Liver (tissue), 9 donors: ENCODE data around the gene MYO9A. TPM values are rescaled to one million over a fixed set of nuclear protein-coding genes. Genes with fewer than 3 reads are reported as not detected.

Source experiments
- DNase-seq: peaks from one replicate; pipeline ENCODE4 v3.0.0-alpha.2; 2017; ENCODE audit warnings: low spot score
- H3K27ac ChIP-seq, 2 donors: one replicate each; pipeline ENCODE4 v1.7.0; 2013; ENCODE audit warnings: inconsistent platforms in 2 of 2, low read length in 2 of 2, control low read depth in 1 of 2, low read depth in 1 of 2, mild to moderate bottlenecking in 1 of 2
- H3K27me3 ChIP-seq, 4 donors: one replicate each; pipeline versions ENCODE4 v1.6.1 to v1.7.0; 2013; ENCODE audit warnings: low read length in 3 of 4, inconsistent platforms in 1 of 4, mild to moderate bottlenecking in 1 of 4, moderate library complexity in 1 of 4; ENCODE audit not compliant: control insufficient read depth in 4 of 4, insufficient read depth in 4 of 4
- H3K36me3 ChIP-seq, 4 donors: one replicate each; pipeline versions ENCODE4 v1.6.1 to v1.7.0; 2013; ENCODE audit warnings: low read length in 3 of 4, mild to moderate bottlenecking in 3 of 4, low read depth in 1 of 4, moderate library complexity in 1 of 4; ENCODE audit not compliant: control insufficient read depth in 4 of 4, insufficient read depth in 3 of 4
- H3K4me1 ChIP-seq, 4 donors: one replicate each; pipeline versions ENCODE4 v1.6.1 to v1.7.0; 2013; ENCODE audit warnings: low read length in 3 of 4, mild to moderate bottlenecking in 3 of 4, moderate library complexity in 1 of 4; ENCODE audit not compliant: control insufficient read depth in 4 of 4, insufficient read depth in 4 of 4
- H3K4me3 ChIP-seq, 3 donors: one replicate each; pipeline versions ENCODE4 v1.6.1 to v1.7.0; 2013; ENCODE audit warnings: low read length in 3 of 3, control low read depth in 1 of 3, low read depth in 1 of 3, mild to moderate bottlenecking in 1 of 3
- H3K9ac ChIP-seq, 2 donors: one replicate each; pipeline ENCODE4 v1.7.0; 2013; ENCODE audit warnings: low read length in 2 of 2, mild to moderate bottlenecking in 2 of 2, moderate library complexity in 2 of 2, control low read depth in 1 of 2, low read depth in 1 of 2
- H3K9me3 ChIP-seq, 4 donors: one replicate each; pipeline versions ENCODE4 v1.6.1 to v1.7.0; 2013; ENCODE audit warnings: low read length in 3 of 4; ENCODE audit not compliant: control insufficient read depth in 4 of 4
- EGR1 ChIP-seq, 2 donors: IDR thresholded peaks; 2 replicates each; pipeline ENCODE4 v1.6.1; 2016 to 2018; ENCODE audit warnings: antibody characterized with exemption in 2 of 2, low read depth in 2 of 2
- FOXA1 ChIP-seq: IDR thresholded peaks from 2 replicates; pipeline ENCODE4 v1.6.1; 2016; ENCODE audit warnings: antibody characterized with exemption
- FOXA2 ChIP-seq: IDR thresholded peaks from 2 replicates; pipeline ENCODE4 v1.6.1; 2016; ENCODE audit warnings: antibody characterized with exemption
- GABPA ChIP-seq, 2 donors: IDR thresholded peaks in 1 of 2; conservative IDR thresholded peaks in 1 of 2; 2 replicates each; pipeline ENCODE4 v1.6.1; 2016; ENCODE audit warnings: antibody characterized with exemption in 2 of 2, mild to moderate bottlenecking in 1 of 2, moderate library complexity in 1 of 2
- HNF4A ChIP-seq, 2 donors: conservative IDR thresholded peaks; 2 replicates each; pipeline ENCODE4 v1.6.1; 2016; ENCODE audit warnings: antibody characterized with exemption in 2 of 2, mild to moderate bottlenecking in 2 of 2
- HNF4G ChIP-seq: IDR thresholded peaks from 2 replicates; pipeline ENCODE4 v1.6.1; 2016; ENCODE audit warnings: antibody characterized with exemption
- JUND ChIP-seq, 2 donors: IDR thresholded peaks; 2 replicates each; pipeline ENCODE4 v1.6.1; 2016; ENCODE audit warnings: antibody characterized with exemption in 2 of 2
- NR2F2 ChIP-seq: IDR thresholded peaks from 2 replicates; pipeline ENCODE4 v1.6.1; 2016; ENCODE audit warnings: antibody characterized with exemption
- RAD21 ChIP-seq, 2 donors: IDR thresholded peaks; 2 replicates each; pipeline ENCODE4 v1.6.1; 2016; ENCODE audit warnings: antibody characterized with exemption in 2 of 2, mild to moderate bottlenecking in 2 of 2
- RXRA ChIP-seq, 2 donors: IDR thresholded peaks; 2 replicates each; pipeline ENCODE4 v1.6.1; 2017 to 2018; ENCODE audit warnings: antibody characterized with exemption in 2 of 2, mild to moderate bottlenecking in 1 of 2
- TAF1 ChIP-seq: conservative IDR thresholded peaks from 2 replicates; pipeline ENCODE4 v1.6.1; 2016; ENCODE audit warnings: antibody characterized with exemption, mild to moderate bottlenecking
- YY1 ChIP-seq: IDR thresholded peaks from 2 replicates; pipeline ENCODE4 v1.6.1; 2016; ENCODE audit warnings: antibody characterized with exemption, mild to moderate bottlenecking
- WGBS: extraction: QIAGEN DNeasy Blood & Tissue Kit; methylation state at CpG from one replicate; pipeline ENCODE4 v1.1.7; 2013; 5-methylcytosine and 5-hydroxymethylcytosine counted together
- polyA plus RNA-seq, 2 donors: library from polyadenylated mRNA; stranded (reverse) in 1 of 2; unstranded in 1 of 2; fragments of 200-250 nt in 1 of 2; fragments of >200 nt in 1 of 2; fragmentation: Nextera tagmentation in 1 of 2; extraction: Ambion mirVana in 1 of 2; gene quantifications; one replicate each; pipeline versions ENCODE4 v1.2.1 to v1.2.3, GENCODE V29; 2013 to 2015
- total RNA-seq, 2 donors: library from RNA; depleted of rRNA; stranded (reverse); fragments of >200 nt; gene quantifications; one replicate each; pipeline ENCODE4 v1.2.3, GENCODE V29; 2014
- TF ChIP-seq, protein P1 (sequence below): IDR thresholded peaks from 2 replicates; pipeline ENCODE4 v1.6.1; 2016; ENCODE audit warnings: antibody characterized with exemption
- TF ChIP-seq, protein P2 (sequence below): IDR thresholded peaks from 2 replicates; pipeline ENCODE4 v1.6.1; 2016; ENCODE audit warnings: antibody characterized with exemption, mild to moderate bottlenecking
- TF ChIP-seq, protein P3 (sequence below): fragments of 150-350 bp; IDR thresholded peaks from 2 replicates; pipeline ENCODE4 v1.5.1; 2017; ENCODE audit warnings: improper control_type of control experiment, low read depth, low read length; ENCODE audit not compliant: missing input control
- TF ChIP-seq, protein P4 (sequence below): IDR thresholded peaks from 2 replicates; pipeline ENCODE4 v1.6.1; 2016; ENCODE audit warnings: antibody characterized with exemption
- donor health status: healthy.
- donor health status: healthy.
- donor health status: healthy.
- donor health status: healthy.
- donor health status: healthy.

MYO9A gene
- total and polyA plus RNA-seq, 4 donors: 1.4 to 14.9 (median 8.4) TPM

DNA sequence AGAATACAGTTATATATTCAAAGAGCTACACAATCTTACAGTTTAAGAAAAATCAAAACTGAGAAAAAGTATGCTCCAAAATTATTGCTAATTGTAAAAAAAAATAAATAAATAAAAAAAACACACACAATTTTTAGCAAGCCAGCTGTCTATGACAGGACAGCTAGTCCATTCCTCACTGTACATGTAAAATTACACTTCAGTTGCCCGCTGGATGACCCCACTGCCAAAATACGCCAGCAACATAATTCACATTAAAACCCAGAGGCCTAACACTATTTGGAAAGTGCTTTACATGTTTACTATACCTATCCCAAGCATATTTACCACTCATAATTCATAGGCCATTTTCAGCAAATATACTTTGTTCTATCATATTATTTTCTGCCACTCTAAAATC, 5.8 kb downstream of the MYO9A start:
- Histone ChIP-seq H3K27ac (no peak overlapping the region), H3K27me3 (no peaks in the 10 kb centered on the region), H3K36me3 (no peaks in the 10 kb centered on the region), H3K4me3 (no peak overlapping the region), H3K9me3 (no peaks in the 10 kb centered on the region), H3K4me1 (peaks cover 0 to 16% (median 10%) of the 10 kb centered on the region in 4 donors), H3K9ac (no peak overlapping the region)
- TF ChIP-seq, protein P1, sequence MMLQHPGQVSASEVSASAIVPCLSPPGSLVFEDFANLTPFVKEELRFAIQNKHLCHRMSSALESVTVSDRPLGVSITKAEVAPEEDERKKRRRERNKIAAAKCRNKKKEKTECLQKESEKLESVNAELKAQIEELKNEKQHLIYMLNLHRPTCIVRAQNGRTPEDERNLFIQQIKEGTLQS: no peak
- no peak for TF ChIP-seq HNF4G
- TF ChIP-seq FOXA2: no peak
- TF ChIP-seq, protein P2, sequence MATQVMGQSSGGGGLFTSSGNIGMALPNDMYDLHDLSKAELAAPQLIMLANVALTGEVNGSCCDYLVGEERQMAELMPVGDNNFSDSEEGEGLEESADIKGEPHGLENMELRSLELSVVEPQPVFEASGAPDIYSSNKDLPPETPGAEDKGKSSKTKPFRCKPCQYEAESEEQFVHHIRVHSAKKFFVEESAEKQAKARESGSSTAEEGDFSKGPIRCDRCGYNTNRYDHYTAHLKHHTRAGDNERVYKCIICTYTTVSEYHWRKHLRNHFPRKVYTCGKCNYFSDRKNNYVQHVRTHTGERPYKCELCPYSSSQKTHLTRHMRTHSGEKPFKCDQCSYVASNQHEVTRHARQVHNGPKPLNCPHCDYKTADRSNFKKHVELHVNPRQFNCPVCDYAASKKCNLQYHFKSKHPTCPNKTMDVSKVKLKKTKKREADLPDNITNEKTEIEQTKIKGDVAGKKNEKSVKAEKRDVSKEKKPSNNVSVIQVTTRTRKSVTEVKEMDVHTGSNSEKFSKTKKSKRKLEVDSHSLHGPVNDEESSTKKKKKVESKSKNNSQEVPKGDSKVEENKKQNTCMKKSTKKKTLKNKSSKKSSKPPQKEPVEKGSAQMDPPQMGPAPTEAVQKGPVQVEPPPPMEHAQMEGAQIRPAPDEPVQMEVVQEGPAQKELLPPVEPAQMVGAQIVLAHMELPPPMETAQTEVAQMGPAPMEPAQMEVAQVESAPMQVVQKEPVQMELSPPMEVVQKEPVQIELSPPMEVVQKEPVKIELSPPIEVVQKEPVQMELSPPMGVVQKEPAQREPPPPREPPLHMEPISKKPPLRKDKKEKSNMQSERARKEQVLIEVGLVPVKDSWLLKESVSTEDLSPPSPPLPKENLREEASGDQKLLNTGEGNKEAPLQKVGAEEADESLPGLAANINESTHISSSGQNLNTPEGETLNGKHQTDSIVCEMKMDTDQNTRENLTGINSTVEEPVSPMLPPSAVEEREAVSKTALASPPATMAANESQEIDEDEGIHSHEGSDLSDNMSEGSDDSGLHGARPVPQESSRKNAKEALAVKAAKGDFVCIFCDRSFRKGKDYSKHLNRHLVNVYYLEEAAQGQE: no peak
- TF ChIP-seq, protein P3, sequence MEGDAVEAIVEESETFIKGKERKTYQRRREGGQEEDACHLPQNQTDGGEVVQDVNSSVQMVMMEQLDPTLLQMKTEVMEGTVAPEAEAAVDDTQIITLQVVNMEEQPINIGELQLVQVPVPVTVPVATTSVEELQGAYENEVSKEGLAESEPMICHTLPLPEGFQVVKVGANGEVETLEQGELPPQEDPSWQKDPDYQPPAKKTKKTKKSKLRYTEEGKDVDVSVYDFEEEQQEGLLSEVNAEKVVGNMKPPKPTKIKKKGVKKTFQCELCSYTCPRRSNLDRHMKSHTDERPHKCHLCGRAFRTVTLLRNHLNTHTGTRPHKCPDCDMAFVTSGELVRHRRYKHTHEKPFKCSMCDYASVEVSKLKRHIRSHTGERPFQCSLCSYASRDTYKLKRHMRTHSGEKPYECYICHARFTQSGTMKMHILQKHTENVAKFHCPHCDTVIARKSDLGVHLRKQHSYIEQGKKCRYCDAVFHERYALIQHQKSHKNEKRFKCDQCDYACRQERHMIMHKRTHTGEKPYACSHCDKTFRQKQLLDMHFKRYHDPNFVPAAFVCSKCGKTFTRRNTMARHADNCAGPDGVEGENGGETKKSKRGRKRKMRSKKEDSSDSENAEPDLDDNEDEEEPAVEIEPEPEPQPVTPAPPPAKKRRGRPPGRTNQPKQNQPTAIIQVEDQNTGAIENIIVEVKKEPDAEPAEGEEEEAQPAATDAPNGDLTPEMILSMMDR: no peak
- TF ChIP-seq EGR1 (IDR thresholded peaks at IDR 0.05; ENCODE audit: low read depth in 2 of 2): no peak
- no peak for TF ChIP-seq HNF4A (conservative IDR thresholded peaks at IDR 0.05)
- TF ChIP-seq RXRA (IDR thresholded peaks at IDR 0.05): no peak
- TF ChIP-seq TAF1: no peak
- TF ChIP-seq, protein P4, sequence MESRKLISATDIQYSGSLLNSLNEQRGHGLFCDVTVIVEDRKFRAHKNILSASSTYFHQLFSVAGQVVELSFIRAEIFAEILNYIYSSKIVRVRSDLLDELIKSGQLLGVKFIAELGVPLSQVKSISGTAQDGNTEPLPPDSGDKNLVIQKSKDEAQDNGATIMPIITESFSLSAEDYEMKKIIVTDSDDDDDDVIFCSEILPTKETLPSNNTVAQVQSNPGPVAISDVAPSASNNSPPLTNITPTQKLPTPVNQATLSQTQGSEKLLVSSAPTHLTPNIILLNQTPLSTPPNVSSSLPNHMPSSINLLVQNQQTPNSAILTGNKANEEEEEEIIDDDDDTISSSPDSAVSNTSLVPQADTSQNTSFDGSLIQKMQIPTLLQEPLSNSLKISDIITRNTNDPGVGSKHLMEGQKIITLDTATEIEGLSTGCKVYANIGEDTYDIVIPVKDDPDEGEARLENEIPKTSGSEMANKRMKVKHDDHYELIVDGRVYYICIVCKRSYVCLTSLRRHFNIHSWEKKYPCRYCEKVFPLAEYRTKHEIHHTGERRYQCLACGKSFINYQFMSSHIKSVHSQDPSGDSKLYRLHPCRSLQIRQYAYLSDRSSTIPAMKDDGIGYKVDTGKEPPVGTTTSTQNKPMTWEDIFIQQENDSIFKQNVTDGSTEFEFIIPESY: no peak
- no peak for TF ChIP-seq NR2F2
- no peak for TF ChIP-seq FOXA1
- no peak for TF ChIP-seq RAD21 (IDR thresholded peaks at IDR 0.05)
- TF ChIP-seq JUND (IDR thresholded peaks at IDR 0.05): no peak
- no peak for DNase-seq
- 92% methylated on average over 2 of the region's 2 CpGs for WGBS

DNA sequence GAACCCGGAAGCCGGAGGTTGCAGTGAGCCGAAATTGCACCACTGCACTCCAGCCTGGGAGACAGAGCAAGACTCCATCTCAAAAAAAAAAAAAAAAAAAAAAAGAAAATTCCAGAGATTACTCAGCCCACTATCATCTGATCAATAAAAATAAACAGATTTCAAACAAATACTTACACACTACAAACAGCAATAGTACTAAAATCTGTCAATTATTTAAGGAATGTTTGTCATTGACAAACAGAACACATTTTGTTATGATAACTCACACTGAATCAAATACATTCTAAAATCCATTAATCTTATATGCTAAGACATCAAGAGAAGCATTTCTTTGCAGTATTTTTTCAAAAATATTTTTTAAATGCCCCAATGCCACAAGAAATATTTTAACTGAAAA, 7.6 kb downstream of the MYO9A start:
- Histone ChIP-seq H3K4me1 (peaks cover 0 to 8% (median 6%) of the 10 kb centered on the region in 4 donors), H3K9ac (no peak overlapping the region), H3K9me3 (no peaks in the 10 kb centered on the region), H3K27ac (no peak overlapping the region), H3K36me3 (no peaks in the 10 kb centered on the region), H3K27me3 (no peaks in the 10 kb centered on the region), H3K4me3 (no peak overlapping the region)
- 87% methylated on average over 3 of the region's 3 CpGs for WGBS
- no peak for DNase-seq
- TF ChIP-seq HNF4A (conservative IDR thresholded peaks at IDR 0.05): no peak
- no peak for TF ChIP-seq EGR1 (IDR thresholded peaks at IDR 0.05; ENCODE audit: low read depth in 2 of 2)
- TF ChIP-seq RAD21 (IDR thresholded peaks at IDR 0.05): no peak
- TF ChIP-seq NR2F2: no peak
- TF ChIP-seq HNF4G: no peak
- TF ChIP-seq FOXA1: no peak
- TF ChIP-seq, protein P4: no peak
- no peak for TF ChIP-seq YY1
- no peak for TF ChIP-seq FOXA2
- TF ChIP-seq GABPA (IDR thresholded peaks at IDR 0.05 in 1 of 2, conservative IDR thresholded peaks at IDR 0.05 in 1 of 2): no peak
- TF ChIP-seq RXRA (IDR thresholded peaks at IDR 0.05): no peak
- TF ChIP-seq JUND (IDR thresholded peaks at IDR 0.05): no peak
- TF ChIP-seq, protein P1: no peak
- TF ChIP-seq, protein P2: no peak
